ENCODE data around the gene TTC33.

DNA sequence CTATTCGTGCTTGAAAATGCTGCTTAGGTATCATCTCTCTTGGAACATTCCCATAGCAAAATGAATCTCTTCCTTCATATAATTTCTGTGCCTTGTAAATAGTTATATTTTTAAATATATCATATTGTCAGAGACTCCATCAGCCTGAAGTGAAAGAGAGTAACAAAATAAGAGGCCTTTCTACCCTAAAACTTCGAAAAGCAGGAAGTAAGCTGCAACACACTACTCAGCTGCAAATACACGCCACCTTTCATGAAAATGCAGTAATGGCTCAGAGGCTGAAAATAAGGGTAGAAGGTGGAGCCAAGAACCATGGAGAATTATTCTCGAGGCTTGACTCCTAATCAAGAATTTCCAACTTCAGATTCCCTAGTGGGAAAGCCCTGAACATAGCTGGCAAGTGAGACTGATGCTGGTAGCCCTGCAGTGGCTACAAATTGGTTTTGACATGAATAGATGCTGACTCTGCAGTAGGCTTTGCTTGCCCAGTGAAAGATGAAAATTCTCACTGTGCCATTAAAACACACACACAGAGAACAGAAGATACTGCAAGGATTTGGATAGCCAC is 106.2 kb downstream of the TTC33 start:
- TF ChIP-seq EZH2 (IDR thresholded peaks at IDR 0.05) (no peak), POLR2AphosphoS5 (IDR thresholded peaks at IDR 0.05; ENCODE audit: borderline replicate concordance, low read depth, low read length) (no peak)

Measured in SK-N-MC (cell line).